ENCODE measurements around the gene FUZ.

DNA sequence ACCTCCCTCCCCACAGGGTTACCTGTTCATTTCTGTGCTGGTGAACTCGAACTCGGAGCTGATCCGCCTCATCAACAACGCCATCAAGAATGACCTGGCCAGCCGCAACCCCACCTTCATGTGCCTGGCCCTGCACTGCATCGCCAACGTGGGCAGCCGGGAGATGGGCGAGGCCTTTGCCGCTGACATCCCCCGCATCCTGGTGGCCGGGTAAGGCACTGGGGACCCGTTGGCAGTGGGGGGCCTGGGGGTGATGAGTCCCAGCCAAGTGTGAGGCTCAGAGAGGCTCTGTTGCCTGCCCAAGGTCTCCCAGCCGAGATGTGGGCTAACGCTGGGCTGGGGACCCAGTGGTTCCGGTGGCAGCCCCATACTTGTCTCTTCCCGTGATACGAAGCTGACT, 30.6 kb downstream of the FUZ start:
- TF ChIP-seq, protein P1, sequence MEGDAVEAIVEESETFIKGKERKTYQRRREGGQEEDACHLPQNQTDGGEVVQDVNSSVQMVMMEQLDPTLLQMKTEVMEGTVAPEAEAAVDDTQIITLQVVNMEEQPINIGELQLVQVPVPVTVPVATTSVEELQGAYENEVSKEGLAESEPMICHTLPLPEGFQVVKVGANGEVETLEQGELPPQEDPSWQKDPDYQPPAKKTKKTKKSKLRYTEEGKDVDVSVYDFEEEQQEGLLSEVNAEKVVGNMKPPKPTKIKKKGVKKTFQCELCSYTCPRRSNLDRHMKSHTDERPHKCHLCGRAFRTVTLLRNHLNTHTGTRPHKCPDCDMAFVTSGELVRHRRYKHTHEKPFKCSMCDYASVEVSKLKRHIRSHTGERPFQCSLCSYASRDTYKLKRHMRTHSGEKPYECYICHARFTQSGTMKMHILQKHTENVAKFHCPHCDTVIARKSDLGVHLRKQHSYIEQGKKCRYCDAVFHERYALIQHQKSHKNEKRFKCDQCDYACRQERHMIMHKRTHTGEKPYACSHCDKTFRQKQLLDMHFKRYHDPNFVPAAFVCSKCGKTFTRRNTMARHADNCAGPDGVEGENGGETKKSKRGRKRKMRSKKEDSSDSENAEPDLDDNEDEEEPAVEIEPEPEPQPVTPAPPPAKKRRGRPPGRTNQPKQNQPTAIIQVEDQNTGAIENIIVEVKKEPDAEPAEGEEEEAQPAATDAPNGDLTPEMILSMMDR (IDR thresholded peaks at IDR 0.05; ENCODE audit: low read length): no peak
- TF ChIP-seq EZH2 (IDR thresholded peaks at IDR 0.05; ENCODE audit: borderline replicate concordance, low read length): no peak

Data from OCI-LY1 (cell line).